Cardiac muscle cell (in vitro differentiated cells and primary cell): ENCODE measurements around the gene TTC8. TPM values are rescaled to one million over a fixed set of nuclear protein-coding genes. Genes with fewer than 3 reads are reported as not detected.

Experiments used
- DNase-seq, 2 donors: peaks; one replicate each; pipeline versions ENCODE4 v3.0.0 to v3.0.0-alpha.2; 2010 to 2017; ENCODE audit warnings: low read depth in 1 of 2, low spot score in 1 of 2
- H3K27ac ChIP-seq: fragments of 200-600 bp; sonication (generic); 2 replicates; pipeline ENCODE4 v1.5.1; 2016
- H3K27me3 ChIP-seq: fragments of 200-600 bp; sonication (generic); 2 replicates; pipeline ENCODE4 v1.6.0; 2016; ENCODE audit warnings: control low read depth
- H3K36me3 ChIP-seq: fragments of 200-600 bp; sonication (generic); 2 replicates; pipeline ENCODE4 v1.5.1; 2016; ENCODE audit warnings: control low read depth
- H3K4me1 ChIP-seq: fragments of 200-600 bp; sonication (generic); 2 replicates; pipeline ENCODE4 v1.8.1; 2017; ENCODE audit warnings: low read depth, mild to moderate bottlenecking, mixed run types
- H3K4me3 ChIP-seq: fragments of 200-600 bp; sonication (generic); 2 replicates; pipeline ENCODE4 v1.5.1; 2016; ENCODE audit warnings: mild to moderate bottlenecking
- H3K9me3 ChIP-seq: fragments of 200-600 bp; sonication (generic); 2 replicates; pipeline ENCODE4 v1.5.1; 2017; ENCODE audit warnings: low read depth, mild to moderate bottlenecking, control low read depth
- CTCF ChIP-seq: IDR thresholded peaks from 2 replicates; pipeline ENCODE4 v1.5.1; 2012; ENCODE audit warnings: low read depth, mild to moderate bottlenecking, low read length
- polyA plus RNA-seq: library from polyadenylated mRNA; unstranded; fragments of >200 nt; fragmentation: Nextera tagmentation; extraction: Ambion mirVana; gene quantifications from 2 replicates; pipeline ENCODE4 v1.2.1, GENCODE V29; 2016
- total RNA-seq: library from RNA; depleted of rRNA; stranded (reverse); fragments of >200 nt; gene quantifications from 2 replicates; pipeline ENCODE4 v1.2.3, GENCODE V29; 2016

The TTC8 gene
- total and polyA plus RNA-seq, 2 experiments from 2014 or later: 22.6 to 29.8 TPM

GRCh38 chr14:88904206-88904647, 79.8 kb downstream of the TTC8 start:
- Histone ChIP-seq H3K27me3 (no peaks in the 10 kb centered on the region), H3K4me3 (no peak overlapping the region), H3K4me1 (no peaks in the 10 kb centered on the region), H3K36me3 (no peaks in the 10 kb centered on the region), H3K27ac (no peak overlapping the region), H3K9me3 (no peaks in the 10 kb centered on the region)
- no peak for DNase-seq
- TF ChIP-seq CTCF: no peak

GRCh38 chr14:88904864-88905263, 80.4 kb downstream of the TTC8 start:
- Histone ChIP-seq H3K4me3 (no peak overlapping the region), H3K9me3 (no peaks in the 10 kb centered on the region), H3K4me1 (no peaks in the 10 kb centered on the region), H3K27ac (no peak overlapping the region), H3K36me3 (no peaks in the 10 kb centered on the region), H3K27me3 (no peaks in the 10 kb centered on the region)
- no peak for TF ChIP-seq CTCF
- DNase-seq: peak in 1 of 2 donors; percentile 61

GRCh38 chr14:88908216-88908615, 83.8 kb downstream of the TTC8 start:
- no peaks in the 10 kb centered on the region for H3K9me3 ChIP-seq

GRCh38 chr14:88910386-88910785, 85.9 kb downstream of the TTC8 start:
- no peaks in the 10 kb centered on the region for H3K4me1 ChIP-seq
- TF ChIP-seq CTCF: no peak
- DNase-seq: no peak
- H3K4me3 ChIP-seq: no peak overlapping the region
- no peaks in the 10 kb centered on the region for H3K36me3 ChIP-seq
- H3K27me3 ChIP-seq: no peaks in the 10 kb centered on the region
- H3K9me3 ChIP-seq: no peaks in the 10 kb centered on the region
- no peak overlapping the region for H3K27ac ChIP-seq

More at GRCh38 chr14:88908216-88908615, 83.8 kb downstream of the TTC8 start:
- TF ChIP-seq CTCF: no peak
- Histone ChIP-seq H3K4me1 (no peaks in the 10 kb centered on the region), H3K36me3 (no peaks in the 10 kb centered on the region), H3K4me3 (no peak overlapping the region), H3K27ac (no peak overlapping the region), H3K27me3 (no peaks in the 10 kb centered on the region)
- DNase-seq: no peak

- Histone ChIP-seq H3K4me1 (no peaks in the 10 kb centered on the region), H3K36me3 (no peaks in the 10 kb centered on the region), H3K4me3 (no peak overlapping the region), H3K9me3 (no peaks in the 10 kb centered on the region), H3K27ac (no peak overlapping the region), H3K27me3 (no peaks in the 10 kb centered on the region)
- DNase-seq: no peak
- TF ChIP-seq CTCF: no peak
Observed at GRCh38 chr14:88911809-88912208, 87.4 kb downstream of the TTC8 start.

- Histone ChIP-seq H3K4me1 (no peaks in the 10 kb centered on the region), H3K9me3 (no peaks in the 10 kb centered on the region), H3K4me3 (no peak overlapping the region), H3K36me3 (no peaks in the 10 kb centered on the region), H3K27me3 (no peaks in the 10 kb centered on the region), H3K27ac (no peak overlapping the region)
- no peak for DNase-seq
- no peak for TF ChIP-seq CTCF
Observed at GRCh38 chr14:88914956-88915355, 90.5 kb downstream of the TTC8 start.
